Ovary (tissue), 3 donors: Measurements from ENCODE around the gene WNT7B.

ENCODE experiments used
- EP300 ChIP-seq: sonication (generic); formaldehyde crosslinking; IDR thresholded peaks from one replicate; pipeline ENCODE4 v1.6.1; 2017; ENCODE audit warnings: antibody characterized with exemption
- TF ChIP-seq, protein P1 (sequence below), 3 donors: fragments of 450-650 bp in 2 of 3; fragments of 200-600 bp in 1 of 3; IDR thresholded peaks; one replicate each; pipeline versions ENCODE4 v1.5.1 to v1.8.0; 2016 to 2022; ENCODE audit warnings: antibody characterized with exemption in 3 of 3, mild to moderate bottlenecking in 1 of 3
- donor health status: DM: no; HTN: no; CAD: no.

DNA sequence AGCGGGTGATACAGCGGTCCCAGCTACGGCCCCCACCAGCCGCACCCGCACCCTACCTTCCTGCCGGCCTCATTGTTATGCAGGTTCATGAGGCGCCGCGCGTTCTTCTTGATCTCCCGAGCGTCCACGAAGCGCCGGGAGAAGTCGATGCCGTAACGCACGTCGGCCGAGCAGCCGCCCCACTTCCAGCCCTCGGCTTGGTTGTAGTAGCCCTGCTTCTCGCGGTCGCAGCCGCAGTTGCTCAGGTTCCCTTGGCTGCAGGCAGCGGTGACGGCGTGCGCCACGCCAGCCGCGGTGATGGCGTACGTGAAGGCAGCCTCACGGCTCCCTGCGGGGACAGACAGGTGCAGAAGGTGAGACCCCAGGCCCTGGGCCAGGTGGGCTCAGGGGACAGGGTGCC, 45.9 kb downstream of the WNT7B start:
- TF ChIP-seq, protein P1, sequence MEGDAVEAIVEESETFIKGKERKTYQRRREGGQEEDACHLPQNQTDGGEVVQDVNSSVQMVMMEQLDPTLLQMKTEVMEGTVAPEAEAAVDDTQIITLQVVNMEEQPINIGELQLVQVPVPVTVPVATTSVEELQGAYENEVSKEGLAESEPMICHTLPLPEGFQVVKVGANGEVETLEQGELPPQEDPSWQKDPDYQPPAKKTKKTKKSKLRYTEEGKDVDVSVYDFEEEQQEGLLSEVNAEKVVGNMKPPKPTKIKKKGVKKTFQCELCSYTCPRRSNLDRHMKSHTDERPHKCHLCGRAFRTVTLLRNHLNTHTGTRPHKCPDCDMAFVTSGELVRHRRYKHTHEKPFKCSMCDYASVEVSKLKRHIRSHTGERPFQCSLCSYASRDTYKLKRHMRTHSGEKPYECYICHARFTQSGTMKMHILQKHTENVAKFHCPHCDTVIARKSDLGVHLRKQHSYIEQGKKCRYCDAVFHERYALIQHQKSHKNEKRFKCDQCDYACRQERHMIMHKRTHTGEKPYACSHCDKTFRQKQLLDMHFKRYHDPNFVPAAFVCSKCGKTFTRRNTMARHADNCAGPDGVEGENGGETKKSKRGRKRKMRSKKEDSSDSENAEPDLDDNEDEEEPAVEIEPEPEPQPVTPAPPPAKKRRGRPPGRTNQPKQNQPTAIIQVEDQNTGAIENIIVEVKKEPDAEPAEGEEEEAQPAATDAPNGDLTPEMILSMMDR (IDR thresholded peaks at IDR 0.05), result no peak
- TF ChIP-seq EP300, result no peak
